ENCODE measurements around the gene EDC3. TPM values are rescaled to one million over a fixed set of nuclear protein-coding genes. Genes with fewer than 3 reads are reported as not detected.

Gene EDC3
- total RNA-seq, 1 experiment from 2014 or later = 62.6 TPM

- TF ChIP-seq EZH2 (IDR thresholded peaks at IDR 0.05; ENCODE audit: borderline replicate concordance, low read depth, low read length, poor library complexity, severe bottlenecking) = no peak
- no peak for TF ChIP-seq CTCF (conservative IDR thresholded peaks at IDR 0.05; ENCODE audit: low read depth, low read length)
- no peak overlapping the region for H3K27ac ChIP-seq (ENCODE audit: low read depth, low read length, poor library complexity, severe bottlenecking)
- no TSS peak for BruUV-seq (replicated peaks)
- H3K27me3 ChIP-seq (replicated peaks; ENCODE audit: insufficient read depth, low read depth, low read length, poor library complexity) = peaks cover 13% of the 10 kb centered on the region
- no peak for DNase-seq (ENCODE audit: low spot score)
- ChIA-PET CTCF (interaction anchor here (0.6 kb wide), 1 partner anchor 57 kb away, joined by 3 read pairs; the partner anchor contains the start of gene CSK), POLR2A (ENCODE audit: low non-redundant PET) (no interaction called here)
- intact Hi-C loops (cut with micrococcal nuclease; ENCODE audit: unreplicated experiment) = no loop called here
- no peaks in the 10 kb centered on the region for H3K36me3 ChIP-seq (ENCODE audit: insufficient read depth, low read length, poor library complexity, severe bottlenecking)
- H3K4me3 ChIP-seq (ENCODE audit: low read depth, low read length, poor library complexity, severe bottlenecking) = no peak overlapping the region
- no peaks in the 10 kb centered on the region for H3K9me3 ChIP-seq (ENCODE audit: low read depth, low read length, poor library complexity, severe bottlenecking)
- H3K4me1 ChIP-seq (ENCODE audit: insufficient read depth, low read length, poor library complexity, severe bottlenecking) = peaks cover 8% of the 10 kb centered on the region
These were observed 28.9 kb upstream of the EDC3 start for GRCh38 chr15:74724570-74725224.

GRCh38 chr15:74723754-74724334 lies 28.0 kb upstream of the EDC3 start:
- peaks cover 8% of the 10 kb centered on the region for H3K4me1 ChIP-seq (ENCODE audit: insufficient read depth, low read length, poor library complexity, severe bottlenecking)
- POLR2A ChIA-PET (ENCODE audit: low non-redundant PET) = no interaction called here
- no TSS peak for BruUV-seq (replicated peaks)
- intact Hi-C loops (cut with micrococcal nuclease; ENCODE audit: unreplicated experiment) = no loop called here
- TF ChIP-seq CTCF (conservative IDR thresholded peaks at IDR 0.05; ENCODE audit: low read depth, low read length) (no peak), EZH2 (IDR thresholded peaks at IDR 0.05; ENCODE audit: borderline replicate concordance, low read depth, low read length, poor library complexity, severe bottlenecking) (no peak)
- no peaks in the 10 kb centered on the region for H3K9me3 ChIP-seq (ENCODE audit: low read depth, low read length, poor library complexity, severe bottlenecking)
- peak; percentile 83 for DNase-seq (ENCODE audit: low spot score)
- no peak overlapping the region for H3K27ac ChIP-seq (ENCODE audit: low read depth, low read length, poor library complexity, severe bottlenecking)
- H3K27me3 ChIP-seq (replicated peaks; ENCODE audit: insufficient read depth, low read depth, low read length, poor library complexity) = peaks cover 13% of the 10 kb centered on the region
- no peak overlapping the region for H3K4me3 ChIP-seq (ENCODE audit: low read depth, low read length, poor library complexity, severe bottlenecking)
- no peaks in the 10 kb centered on the region for H3K36me3 ChIP-seq (ENCODE audit: insufficient read depth, low read length, poor library complexity, severe bottlenecking)
- CTCF ChIA-PET = interaction anchor here (0.8 kb wide), 1 partner anchor 89 kb away, joined by 3 read pairs; no protein-coding TSS in a partner anchor

- Histone ChIP-seq H3K4me3 (ENCODE audit: low read depth, low read length, poor library complexity, severe bottlenecking) (no peak overlapping the region), H3K27ac (ENCODE audit: low read depth, low read length, poor library complexity, severe bottlenecking) (no peak overlapping the region), H3K27me3 (replicated peaks; ENCODE audit: insufficient read depth, low read depth, low read length, poor library complexity) (peaks cover 13% of the 10 kb centered on the region), H3K9me3 (ENCODE audit: low read depth, low read length, poor library complexity, severe bottlenecking) (no peaks in the 10 kb centered on the region), H3K36me3 (ENCODE audit: insufficient read depth, low read length, poor library complexity, severe bottlenecking) (no peaks in the 10 kb centered on the region), H3K4me1 (ENCODE audit: insufficient read depth, low read length, poor library complexity, severe bottlenecking) (peaks cover 8% of the 10 kb centered on the region)
- no peak for DNase-seq (ENCODE audit: low spot score)
- intact Hi-C loops (cut with micrococcal nuclease; ENCODE audit: unreplicated experiment) = no loop called here
- POLR2A ChIA-PET (ENCODE audit: low non-redundant PET) = no interaction called here
- BruUV-seq (replicated peaks) = no TSS peak
- CTCF ChIA-PET = interaction anchor here (0.8 kb wide), 1 partner anchor 89 kb away, joined by 3 read pairs; no protein-coding TSS in a partner anchor
- TF ChIP-seq EZH2 (IDR thresholded peaks at IDR 0.05; ENCODE audit: borderline replicate concordance, low read depth, low read length, poor library complexity, severe bottlenecking) (no peak), CTCF (conservative IDR thresholded peaks at IDR 0.05; ENCODE audit: low read depth, low read length) (no peak)
These were observed 27.4 kb upstream of the EDC3 start for GRCh38 chr15:74723187-74723586.

Measured in A673 (cell line).